Neural crest cell (in vitro differentiated cells): ENCODE measurements around the gene KIF26B. TPM values are rescaled to one million over a fixed set of nuclear protein-coding genes. Genes with fewer than 3 reads are reported as not detected.

Experiments used
- DNase-seq: peaks from one replicate; pipeline ENCODE4 v3.0.0; 2021; ENCODE audit warnings: low read depth, mixed read lengths, low spot score
- H3K27ac Mint-ChIP-seq: one replicate; pipeline ENCODE4 v1.8.0; 2021; ENCODE audit warnings: mild to moderate bottlenecking, mixed read lengths; ENCODE audit not compliant: unreplicated experiment
- H3K27me3 Mint-ChIP-seq: 2 replicates; pipeline ENCODE4 v1.8.0; 2021; ENCODE audit warnings: low read depth, mild to moderate bottlenecking, mixed read lengths
- H3K36me3 Mint-ChIP-seq: 2 replicates; pipeline ENCODE4 v1.8.0; 2021; ENCODE audit warnings: low read depth, mild to moderate bottlenecking, mixed read lengths
- H3K4me1 Mint-ChIP-seq: 2 replicates; pipeline ENCODE4 v1.8.0; 2021; ENCODE audit warnings: mixed read lengths
- H3K4me3 Mint-ChIP-seq: one replicate; pipeline ENCODE4 v1.8.0; 2021; ENCODE audit warnings: mild to moderate bottlenecking, mixed read lengths
- H3K9me3 Mint-ChIP-seq: 2 replicates; pipeline ENCODE4 v1.8.0; 2021; ENCODE audit warnings: mixed read lengths
- CTCF ChIP-seq: fragments of 200-600 bp; sonication (generic); conservative IDR thresholded peaks from 2 replicates; pipeline ENCODE4 v1.5.0; 2021; ENCODE audit warnings: antibody characterized with exemption, mild to moderate bottlenecking
- total RNA-seq: library from RNA; stranded (reverse); gene quantifications from 2 replicates; pipeline ENCODE4 v1.2.1, GENCODE V29; 2021

KIF26B gene
- total RNA-seq, 1 donor from 2014 or later = 6.2 TPM

GRCh38 chr1:245264226-245264625 lies 109.4 kb downstream of the KIF26B start:
- no peaks in the 10 kb centered on the region for H3K36me3 Mint-ChIP-seq
- DNase-seq = no peak
- H3K4me3 Mint-ChIP-seq = no peak overlapping the region
- no peaks in the 10 kb centered on the region for H3K27me3 Mint-ChIP-seq
- H3K9me3 Mint-ChIP-seq = no peaks in the 10 kb centered on the region
- no peak overlapping the region for H3K27ac Mint-ChIP-seq
- H3K4me1 Mint-ChIP-seq = peaks cover 13% of the 10 kb centered on the region
- no peak for TF ChIP-seq CTCF

GRCh38 chr1:245266105-245266504 lies 111.3 kb downstream of the KIF26B start:
- Mint-ChIP-seq H3K27me3 (peaks cover 3% of the 10 kb centered on the region), H3K4me1 (peaks cover 13% of the 10 kb centered on the region), H3K36me3 (no peaks in the 10 kb centered on the region), H3K27ac (no peak overlapping the region), H3K9me3 (peaks cover 6% of the 10 kb centered on the region), H3K4me3 (no peak overlapping the region)
- no peak for DNase-seq
- TF ChIP-seq CTCF = no peak

GRCh38 chr1:245270063-245270462 lies 115.3 kb downstream of the KIF26B start:
- no peaks in the 10 kb centered on the region for H3K4me1 Mint-ChIP-seq
- H3K27ac Mint-ChIP-seq = no peak overlapping the region
- no peak overlapping the region for H3K4me3 Mint-ChIP-seq
- peaks cover 6% of the 10 kb centered on the region for H3K9me3 Mint-ChIP-seq
- H3K36me3 Mint-ChIP-seq = no peaks in the 10 kb centered on the region
- peaks cover 3% of the 10 kb centered on the region for H3K27me3 Mint-ChIP-seq
- TF ChIP-seq CTCF = no peak
- no peak for DNase-seq

- H3K36me3 Mint-ChIP-seq = no peaks in the 10 kb centered on the region
- no peaks in the 10 kb centered on the region for H3K4me1 Mint-ChIP-seq
- no peak overlapping the region for H3K27ac Mint-ChIP-seq
- H3K9me3 Mint-ChIP-seq = peaks cover 6% of the 10 kb centered on the region
- no peak overlapping the region for H3K4me3 Mint-ChIP-seq
- H3K27me3 Mint-ChIP-seq = peaks cover 3% of the 10 kb centered on the region
- TF ChIP-seq CTCF = no peak
- DNase-seq = no peak
Observed at GRCh38 chr1:245270972-245271371, 116.2 kb downstream of the KIF26B start.

GRCh38 chr1:245272676-245273075 lies 117.9 kb downstream of the KIF26B start:
- Mint-ChIP-seq H3K27ac (peak overlapping the region; percentile 16), H3K4me1 (peaks cover 7% of the 10 kb centered on the region), H3K4me3 (no peak overlapping the region), H3K27me3 (peaks cover 3% of the 10 kb centered on the region), H3K36me3 (no peaks in the 10 kb centered on the region), H3K9me3 (peaks cover 6% of the 10 kb centered on the region)
- no peak for TF ChIP-seq CTCF
- DNase-seq = no peak

GRCh38 chr1:245276445-245276844 lies 121.7 kb downstream of the KIF26B start:
- TF ChIP-seq CTCF = no peak

More at GRCh38 chr1:245276445-245276844, 121.7 kb downstream of the KIF26B start:
- Mint-ChIP-seq H3K4me3 (no peak overlapping the region), H3K27me3 (no peaks in the 10 kb centered on the region), H3K4me1 (peaks cover 7% of the 10 kb centered on the region), H3K36me3 (no peaks in the 10 kb centered on the region), H3K9me3 (no peaks in the 10 kb centered on the region), H3K27ac (no peak overlapping the region)
- DNase-seq = no peak
